CD14-positive monocyte (primary cell): Measurements from ENCODE around the gene GMCL2. TPM values are rescaled to one million over a fixed set of nuclear protein-coding genes. Genes with fewer than 3 reads are reported as not detected.

Experiments used
- DNase-seq, 3 donors: peaks; one replicate each; pipeline ENCODE4 v3.0.0-alpha.2; 2011 to 2022
- H2AFZ ChIP-seq: 2 replicates; pipeline ENCODE4 v1.6.0; 2012; ENCODE audit warnings: mild to moderate bottlenecking, low read depth, low read length, inconsistent platforms; ENCODE audit not compliant: insufficient read depth, poor library complexity, severe bottlenecking
- H3K27ac ChIP-seq, 2 donors: 1 replicate in 1 of 2; 2 replicates in 1 of 2; pipeline ENCODE4 v1.5.1; 2012 to 2013; ENCODE audit warnings: low read length in 2 of 2, control low read depth in 1 of 2, inconsistent platforms in 1 of 2, low read depth in 1 of 2, mild to moderate bottlenecking in 1 of 2
- H3K27me3 ChIP-seq, 2 donors: one replicate each; pipeline versions ENCODE4 v1.6.0 to v1.6.1; 2011 to 2013; ENCODE audit warnings: low read length in 2 of 2; ENCODE audit not compliant: control insufficient read depth in 2 of 2, insufficient read depth in 2 of 2
- H3K36me3 ChIP-seq, 2 donors: replicated peaks in 1 of 2; 1 replicate in 1 of 2; 2 replicates in 1 of 2; pipeline versions ENCODE4 v1.5.1 to v1.6.1; 2012 to 2013; ENCODE audit warnings: low read length in 2 of 2, control low read depth in 1 of 2, inconsistent platforms in 1 of 2, mild to moderate bottlenecking in 1 of 2; ENCODE audit not compliant: insufficient read depth in 2 of 2, control insufficient read depth in 1 of 2
- H3K4me1 ChIP-seq, 2 donors: 1 replicate in 1 of 2; 2 replicates in 1 of 2; pipeline versions ENCODE4 v1.5.1 to v1.6.1; 2012 to 2013; ENCODE audit warnings: low read length in 2 of 2, control low read depth in 1 of 2, inconsistent platforms in 1 of 2, mild to moderate bottlenecking in 1 of 2, moderate library complexity in 1 of 2; ENCODE audit not compliant: insufficient read depth in 2 of 2, control insufficient read depth in 1 of 2
- H3K4me2 ChIP-seq: replicated peaks from 2 replicates; pipeline ENCODE3; 2012; ENCODE audit warnings: low read length, moderate library complexity, mild to moderate bottlenecking; ENCODE audit not compliant: poor library complexity, severe bottlenecking; ENCODE audit errors: extremely low read depth
- H3K4me3 ChIP-seq, 3 experiments: fragments of 200-600 bp in 1 of 3; sonication (generic) in 1 of 3; replicated peaks in 1 of 3; 1 replicate in 2 of 3; 2 replicates in 1 of 3; pipeline ENCODE4 v1.5.1; 2011 to 2013; ENCODE audit warnings: low read length in 3 of 3, mild to moderate bottlenecking in 3 of 3, control low read depth in 2 of 3, low read depth in 2 of 3, inconsistent platforms in 1 of 3, moderate library complexity in 1 of 3
- H3K79me2 ChIP-seq: 2 replicates; pipeline ENCODE4 v1.6.0; 2012; ENCODE audit warnings: mild to moderate bottlenecking, control low read depth, inconsistent platforms, low read length, moderate library complexity; ENCODE audit not compliant: insufficient read depth
- H3K9ac ChIP-seq: 2 replicates; pipeline ENCODE4 v1.6.0; 2017; ENCODE audit warnings: low read length, mild to moderate bottlenecking; ENCODE audit not compliant: insufficient read depth, poor library complexity, severe bottlenecking
- H3K9me3 ChIP-seq, 2 donors: replicated peaks in 1 of 2; 1 replicate in 1 of 2; 2 replicates in 1 of 2; pipeline versions ENCODE4 v1.5.1 to v1.6.1; 2012 to 2013; ENCODE audit warnings: low read length in 2 of 2, control low read depth in 1 of 2; ENCODE audit not compliant: control insufficient read depth in 1 of 2, insufficient read depth in 1 of 2
- H4K20me1 ChIP-seq: 2 replicates; pipeline ENCODE4 v1.6.0; 2012; ENCODE audit warnings: mild to moderate bottlenecking, low read length, control low read depth, moderate library complexity; ENCODE audit not compliant: insufficient read depth
- H3K27ac Mint-ChIP-seq, 7 donors: one replicate each; pipeline ENCODE4 v1.8.0; 2020; ENCODE audit warnings: mild to moderate bottlenecking in 7 of 7, mixed read lengths in 7 of 7, moderate library complexity in 6 of 7, inconsistent platforms in 2 of 7
- H3K27me3 Mint-ChIP-seq, 3 donors: one replicate each; pipeline ENCODE4 v1.8.0; 2021 to 2022; ENCODE audit warnings: low read depth in 3 of 3, mild to moderate bottlenecking in 3 of 3, mixed read lengths in 3 of 3, moderate library complexity in 3 of 3, inconsistent platforms in 1 of 3
- H3K36me3 Mint-ChIP-seq, 2 donors: one replicate each; pipeline ENCODE4 v1.8.0; 2020; ENCODE audit warnings: mixed read lengths in 2 of 2, inconsistent platforms in 1 of 2, mild to moderate bottlenecking in 1 of 2
- H3K4me1 Mint-ChIP-seq: one replicate; pipeline ENCODE4 v1.8.0; 2020; ENCODE audit warnings: mild to moderate bottlenecking, mixed read lengths
- H3K4me3 Mint-ChIP-seq, 2 donors: one replicate each; pipeline ENCODE4 v1.8.0; 2020; ENCODE audit warnings: mild to moderate bottlenecking in 2 of 2, mixed read lengths in 2 of 2, moderate library complexity in 1 of 2
- H3K9me3 Mint-ChIP-seq, 7 donors: one replicate each; pipeline ENCODE4 v1.8.0; 2020 to 2022; ENCODE audit warnings: mixed read lengths in 7 of 7, mild to moderate bottlenecking in 6 of 7, moderate library complexity in 6 of 7, inconsistent platforms in 2 of 7
- CTCF ChIP-seq: fragments of 200-600 bp; IDR thresholded peaks from one replicate; pipeline ENCODE4 v1.8.0; 2022; ENCODE audit warnings: antibody characterized with exemption, mild to moderate bottlenecking
- WGBS: methylation state at CpG from one replicate; pipeline ENCODE4 v1.1.5; 2013; ENCODE audit warnings: missing lambda C conversion rate; ENCODE audit not compliant: insufficient coverage; 5-methylcytosine and 5-hydroxymethylcytosine counted together
- intact Hi-C, 2 donors: fragments of 100-400 bp; cut with micrococcal nuclease; formaldehyde crosslinking; loops; one replicate each; pipeline versions ENCODE4 v1.15.0 to v1.15.1; 2023
- polyA plus RNA-seq, 3 donors: library from polyadenylated mRNA; depleted of rRNA in 1 of 3; unstranded in 2 of 3; stranded (reverse) in 1 of 3; fragments of 300-500 nt in 2 of 3; fragments of >200 nt in 1 of 3; fragmentation: Illumina TruSeq in 2 of 3; gene quantifications; 1 replicate in 2 of 3; 2 replicates in 1 of 3; pipeline ENCODE4 v1.2.3, GENCODE V29; 2012 to 2021

GMCL2 gene
- polyA plus RNA-seq, 3 donors, result not detected

GRCh38 chr5:178221853-178222252 lies 34.7 kb upstream of the GMCL2 start:
- Histone ChIP-seq H3K4me2 (no peak overlapping the region), H4K20me1 (peaks cover 80% of the 10 kb centered on the region), H3K36me3 (peaks cover 59 to 98% of the 10 kb centered on the region in 2 donors), H3K27me3 (no peaks in the 10 kb centered on the region), H3K9me3 (no peaks in the 10 kb centered on the region), H3K4me3 (no peak overlapping the region), H3K27ac (peak overlapping the region; percentile 16 to 63), H3K79me2 (peaks cover 18% of the 10 kb centered on the region), H3K4me1 (peaks cover 11 to 17% of the 10 kb centered on the region in 2 donors), H3K9ac (no peak overlapping the region), H2AFZ (no peak overlapping the region)
- Mint-ChIP-seq H3K4me3 (no peak overlapping the region), H3K27me3 (peaks cover 0 to 5% (median 1%) of the 10 kb centered on the region in 3 donors), H3K36me3 (peaks cover 63 to 93% of the 10 kb centered on the region in 2 donors), H3K4me1 (peaks cover 24% of the 10 kb centered on the region), H3K27ac (peak overlapping the region; percentile 3 to 75 (median 73)), H3K9me3 (peaks cover 0 to 5% (median 0%) of the 10 kb centered on the region in 7 donors)
- intact Hi-C loops, result no loop called here
- TF ChIP-seq CTCF, result no peak
- 97% methylated on average over 2 of the region's 5 CpGs for WGBS
- no peak for DNase-seq

GRCh38 chr5:178221282-178221681 lies 34.1 kb upstream of the GMCL2 start:
- peaks cover 54 to 98% of the 10 kb centered on the region in 2 donors for H3K36me3 ChIP-seq
- Mint-ChIP-seq H3K27me3 (peaks cover 0 to 3% (median 1%) of the 10 kb centered on the region in 3 donors), H3K4me1 (peaks cover 30% of the 10 kb centered on the region), H3K36me3 (peaks cover 61 to 93% of the 10 kb centered on the region in 2 donors), H3K4me3 (no peak overlapping the region), H3K27ac (peak overlapping the region in 6 of 7 donors; percentile 3 to 75 (median 73)), H3K9me3 (peaks cover 0 to 5% (median 0%) of the 10 kb centered on the region in 7 donors)
- WGBS, result 61% methylated on average over 2 of the region's 3 CpGs
- H3K4me2 ChIP-seq, result no peak overlapping the region
- no peak for TF ChIP-seq CTCF
- H2AFZ ChIP-seq, result no peak overlapping the region
- H3K27me3 ChIP-seq, result no peaks in the 10 kb centered on the region
- H3K9ac ChIP-seq, result no peak overlapping the region
- H3K27ac ChIP-seq, result peak overlapping the region; percentile 16 to 63
- DNase-seq, result no peak
- peaks cover 12% of the 10 kb centered on the region for H3K79me2 ChIP-seq
- peaks cover 16 to 22% of the 10 kb centered on the region in 2 donors for H3K4me1 ChIP-seq
- intact Hi-C loops, result no loop called here
- H3K9me3 ChIP-seq, result no peaks in the 10 kb centered on the region
- H4K20me1 ChIP-seq, result peaks cover 80% of the 10 kb centered on the region
- no peak overlapping the region for H3K4me3 ChIP-seq
